HEK293 (cell line): ENCODE results near the gene HAND2.

Experiments used
- CTCF ChIA-PET: fragments of 350-600 bp; formaldehyde crosslinking; extraction: SDS; loops from one replicate; lab custom pipeline; 2021; ENCODE audit warnings: antibody characterized with exemption; lab: Yijun Ruan, JAX
- POLR2A ChIA-PET: fragments of 300-600 bp; formaldehyde crosslinking; extraction: SDS; loops from one replicate; lab custom pipeline; 2020; ENCODE audit warnings: antibody characterized with exemption, inconsistent platforms; lab: Yijun Ruan, JAX
- H3K27ac ChIP-seq: fragments of 200-500 bp; sonication (Bioruptor generic); 2 replicates; pipeline ENCODE4 v1.5.1; 2014; ENCODE audit warnings: low read depth, low read length, control low read depth, inconsistent platforms; ENCODE audit errors: extremely low read depth
- H3K36me3 ChIP-seq, 2 experiments: fragments of 200-500 bp in 1 of 2; sonication (Bioruptor generic) in 1 of 2; 1 replicate in 1 of 2; 2 replicates in 1 of 2; pipeline ENCODE4 v1.5.1; 2014 to 2017; ENCODE audit warnings: inconsistent platforms in 2 of 2, low read length in 2 of 2; ENCODE audit not compliant: control insufficient read depth in 2 of 2, insufficient read depth in 1 of 2
- H3K4me1 ChIP-seq: fragments of 200-500 bp; sonication (Bioruptor generic); 2 replicates; pipeline ENCODE4 v1.5.1; 2014; ENCODE audit warnings: mild to moderate bottlenecking, low read length, inconsistent platforms; ENCODE audit not compliant: control insufficient read depth, insufficient read depth
- H3K4me3 ChIP-seq: 2 replicates; pipeline ENCODE4 v1.5.1; 2011; ENCODE audit warnings: low read depth, mild to moderate bottlenecking, control low read depth, low read length, moderate library complexity
- H3K9me3 ChIP-seq: fragments of 200-500 bp; sonication (Bioruptor generic); 2 replicates; pipeline ENCODE4 v1.5.1; 2014; ENCODE audit warnings: low read depth, low read length, inconsistent platforms; ENCODE audit not compliant: control insufficient read depth, insufficient read depth
- BCL11A ChIP-seq: fragments of 450-650 bp; formaldehyde crosslinking; IDR thresholded peaks from 2 replicates; pipeline ENCODE4 v1.5.1; 2016; ENCODE audit warnings: low read depth, missing biosample characterization, missing genetic modification characterization
- HOXA7 ChIP-seq: sonication (generic); formaldehyde crosslinking; IDR thresholded peaks from 2 replicates; pipeline ENCODE4 v1.8.1; 2022; ENCODE audit warnings: missing genetic modification reagents, borderline replicate concordance
- KLF10 ChIP-seq: fragments of 450-650 bp; IDR thresholded peaks from 2 replicates; pipeline ENCODE4 v1.5.1; 2018; ENCODE audit warnings: missing biosample characterization, mild to moderate bottlenecking, missing genetic modification characterization
- KLF17 ChIP-seq: fragments of 450-650 bp; formaldehyde crosslinking; IDR thresholded peaks from 2 replicates; pipeline ENCODE4 v1.5.1; 2016; ENCODE audit warnings: missing biosample characterization, missing genetic modification characterization
- YY2 ChIP-seq: fragments of 450-650 bp; formaldehyde crosslinking; IDR thresholded peaks from 2 replicates; pipeline ENCODE4 v1.5.1; 2016; ENCODE audit warnings: missing biosample characterization, missing genetic modification characterization
- ZNF174 ChIP-seq: fragments of 450-650 bp; formaldehyde crosslinking; IDR thresholded peaks from 2 replicates; pipeline ENCODE4 v1.5.0; 2017; ENCODE audit warnings: missing biosample characterization, mild to moderate bottlenecking, missing genetic modification characterization
- ZNF335 ChIP-seq: fragments of 450-650 bp; formaldehyde crosslinking; conservative IDR thresholded peaks from 2 replicates; pipeline ENCODE4 v1.5.1; 2016; ENCODE audit warnings: missing biosample characterization, missing genetic modification characterization
- ZNF521 ChIP-seq: fragments of 450-650 bp; formaldehyde crosslinking; IDR thresholded peaks from 2 replicates; pipeline ENCODE4 v1.5.1; 2017; ENCODE audit warnings: missing biosample characterization, mild to moderate bottlenecking, missing genetic modification characterization
- ZNF677 ChIP-seq: fragments of 450-650 bp; IDR thresholded peaks from 2 replicates; pipeline ENCODE4 v1.5.0; 2018; ENCODE audit warnings: missing biosample characterization, mild to moderate bottlenecking, missing genetic modification characterization, moderate library complexity
- ZNF792 ChIP-seq: fragments of 450-650 bp; formaldehyde crosslinking; IDR thresholded peaks from 2 replicates; pipeline ENCODE4 v1.5.1; 2016; ENCODE audit warnings: missing biosample characterization, missing genetic modification characterization
- TF ChIP-seq, protein P1 (sequence below): fragments of 450-650 bp; formaldehyde crosslinking; IDR thresholded peaks from 2 replicates; pipeline ENCODE4 v1.5.1; 2016; ENCODE audit warnings: missing biosample characterization, missing genetic modification characterization, borderline replicate concordance
- TF ChIP-seq, protein P2 (sequence below): fragments of 450-650 bp; IDR thresholded peaks from 2 replicates; pipeline ENCODE4 v1.5.1; 2018; ENCODE audit warnings: missing biosample characterization, mild to moderate bottlenecking, missing genetic modification characterization
- TF ChIP-seq, protein P3 (sequence below): fragments of 450-650 bp; formaldehyde crosslinking; IDR thresholded peaks from 2 replicates; pipeline ENCODE4 v1.5.1; 2016; ENCODE audit warnings: missing biosample characterization, missing genetic modification characterization

HAND2 gene

GRCh38 chr4:173575482-173576152 lies 45.6 kb upstream of the HAND2 start:
- ChIA-PET POLR2A (no interaction called here), CTCF (interaction anchor here (0.8 kb wide), 1 partner anchor 97 kb away, joined by 3 read pairs; no protein-coding TSS in a partner anchor)
- Histone ChIP-seq H3K4me1 (no peaks in the 10 kb centered on the region), H3K27ac (no peak overlapping the region), H3K4me3 (no peak overlapping the region), H3K9me3 (no peaks in the 10 kb centered on the region), H3K36me3 (no peaks in the 10 kb centered on the region)
- TF ChIP-seq KLF10 (no peak), KLF17 (tag by site-specific recombination) (no peak), ZNF792 (no peak), ZNF521 (tag by site-specific recombination) (no peak), HOXA7 (no peak), YY2 (no peak), BCL11A (no peak)
- TF ChIP-seq, protein P1, sequence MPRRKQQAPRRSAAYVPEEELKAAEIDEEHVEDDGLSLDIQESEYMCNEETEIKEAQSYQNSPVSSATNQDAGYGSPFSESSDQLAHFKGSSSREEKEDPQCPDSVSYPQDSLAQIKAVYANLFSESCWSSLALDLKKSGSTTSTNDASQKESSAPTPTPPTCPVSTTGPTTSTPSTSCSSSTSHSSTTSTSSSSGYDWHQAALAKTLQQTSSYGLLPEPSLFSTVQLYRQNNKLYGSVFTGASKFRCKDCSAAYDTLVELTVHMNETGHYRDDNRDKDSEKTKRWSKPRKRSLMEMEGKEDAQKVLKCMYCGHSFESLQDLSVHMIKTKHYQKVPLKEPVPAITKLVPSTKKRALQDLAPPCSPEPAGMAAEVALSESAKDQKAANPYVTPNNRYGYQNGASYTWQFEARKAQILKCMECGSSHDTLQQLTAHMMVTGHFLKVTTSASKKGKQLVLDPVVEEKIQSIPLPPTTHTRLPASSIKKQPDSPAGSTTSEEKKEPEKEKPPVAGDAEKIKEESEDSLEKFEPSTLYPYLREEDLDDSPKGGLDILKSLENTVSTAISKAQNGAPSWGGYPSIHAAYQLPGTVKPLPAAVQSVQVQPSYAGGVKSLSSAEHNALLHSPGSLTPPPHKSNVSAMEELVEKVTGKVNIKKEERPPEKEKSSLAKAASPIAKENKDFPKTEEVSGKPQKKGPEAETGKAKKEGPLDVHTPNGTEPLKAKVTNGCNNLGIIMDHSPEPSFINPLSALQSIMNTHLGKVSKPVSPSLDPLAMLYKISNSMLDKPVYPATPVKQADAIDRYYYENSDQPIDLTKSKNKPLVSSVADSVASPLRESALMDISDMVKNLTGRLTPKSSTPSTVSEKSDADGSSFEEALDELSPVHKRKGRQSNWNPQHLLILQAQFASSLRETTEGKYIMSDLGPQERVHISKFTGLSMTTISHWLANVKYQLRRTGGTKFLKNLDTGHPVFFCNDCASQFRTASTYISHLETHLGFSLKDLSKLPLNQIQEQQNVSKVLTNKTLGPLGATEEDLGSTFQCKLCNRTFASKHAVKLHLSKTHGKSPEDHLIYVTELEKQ (tag by site-specific recombination): no peak
- TF ChIP-seq, protein P2, sequence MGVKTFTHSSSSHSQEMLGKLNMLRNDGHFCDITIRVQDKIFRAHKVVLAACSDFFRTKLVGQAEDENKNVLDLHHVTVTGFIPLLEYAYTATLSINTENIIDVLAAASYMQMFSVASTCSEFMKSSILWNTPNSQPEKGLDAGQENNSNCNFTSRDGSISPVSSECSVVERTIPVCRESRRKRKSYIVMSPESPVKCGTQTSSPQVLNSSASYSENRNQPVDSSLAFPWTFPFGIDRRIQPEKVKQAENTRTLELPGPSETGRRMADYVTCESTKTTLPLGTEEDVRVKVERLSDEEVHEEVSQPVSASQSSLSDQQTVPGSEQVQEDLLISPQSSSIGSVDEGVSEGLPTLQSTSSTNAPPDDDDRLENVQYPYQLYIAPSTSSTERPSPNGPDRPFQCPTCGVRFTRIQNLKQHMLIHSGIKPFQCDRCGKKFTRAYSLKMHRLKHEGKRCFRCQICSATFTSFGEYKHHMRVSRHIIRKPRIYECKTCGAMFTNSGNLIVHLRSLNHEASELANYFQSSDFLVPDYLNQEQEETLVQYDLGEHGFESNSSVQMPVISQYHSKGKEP (tag by site-specific recombination): no peak

GRCh38 chr4:173573725-173574124 lies 43.7 kb upstream of the HAND2 start:
- TF ChIP-seq, protein P3, sequence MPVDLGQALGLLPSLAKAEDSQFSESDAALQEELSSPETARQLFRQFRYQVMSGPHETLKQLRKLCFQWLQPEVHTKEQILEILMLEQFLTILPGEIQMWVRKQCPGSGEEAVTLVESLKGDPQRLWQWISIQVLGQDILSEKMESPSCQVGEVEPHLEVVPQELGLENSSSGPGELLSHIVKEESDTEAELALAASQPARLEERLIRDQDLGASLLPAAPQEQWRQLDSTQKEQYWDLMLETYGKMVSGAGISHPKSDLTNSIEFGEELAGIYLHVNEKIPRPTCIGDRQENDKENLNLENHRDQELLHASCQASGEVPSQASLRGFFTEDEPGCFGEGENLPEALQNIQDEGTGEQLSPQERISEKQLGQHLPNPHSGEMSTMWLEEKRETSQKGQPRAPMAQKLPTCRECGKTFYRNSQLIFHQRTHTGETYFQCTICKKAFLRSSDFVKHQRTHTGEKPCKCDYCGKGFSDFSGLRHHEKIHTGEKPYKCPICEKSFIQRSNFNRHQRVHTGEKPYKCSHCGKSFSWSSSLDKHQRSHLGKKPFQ (tag by site-specific recombination): no peak
- TF ChIP-seq, protein P1 (tag by site-specific recombination): no peak
- TF ChIP-seq ZNF174 (no peak), ZNF335 (tag by site-specific recombination) (no peak), ZNF677 (tag by site-specific recombination) (no peak)
- TF ChIP-seq, all 188 proteins: peak for 0
- CTCF ChIA-PET: no interaction called here
- POLR2A ChIA-PET: no interaction called here
- H3K27ac ChIP-seq: no peak overlapping the region
- H3K9me3 ChIP-seq: no peaks in the 10 kb centered on the region
- no peaks in the 10 kb centered on the region for H3K36me3 ChIP-seq
- no peak overlapping the region for H3K4me3 ChIP-seq
- no peaks in the 10 kb centered on the region for H3K4me1 ChIP-seq
